GM19455 (cell line): ENCODE data around the gene JAKMIP2.
"Not testable (repeated sequence)": the region's sequence is repeated elsewhere in the genome, so short reads cannot be mapped to it uniquely, and the experiment has no call there.

Source experiments
- ATAC-seq: cut with Tn5 transposase; IDR thresholded peaks from one replicate; pipeline ENCODE4 v1.9.1; 2021; ENCODE audit not compliant: unreplicated experiment

JAKMIP2 gene

GRCh38 chr5:147750065-147750464, 32.5 kb downstream of the JAKMIP2 start:
- ATAC-seq = no peak

GRCh38 chr5:147748590-147748989, 33.9 kb downstream of the JAKMIP2 start:
- ATAC-seq = no peak

GRCh38 chr5:147746986-147747385, 35.5 kb downstream of the JAKMIP2 start:
- no peak for ATAC-seq

- ATAC-seq = no peak
These were observed 38.7 kb downstream of the JAKMIP2 start for GRCh38 chr5:147743678-147744374.

- no peak for ATAC-seq
These were observed 39.5 kb downstream of the JAKMIP2 start for GRCh38 chr5:147743012-147743411.

- no peak for ATAC-seq
These were observed 40.4 kb downstream of the JAKMIP2 start for GRCh38 chr5:147742151-147742550.

- ATAC-seq = no peak
These were observed 41.7 kb downstream of the JAKMIP2 start for GRCh38 chr5:147740864-147741263.

GRCh38 chr5:147737921-147738320, 44.6 kb downstream of the JAKMIP2 start:
- ATAC-seq = no peak

- no peak for ATAC-seq
These were observed 46.9 kb downstream of the JAKMIP2 start for GRCh38 chr5:147735621-147736125.

- no peak for ATAC-seq
These were observed 47.6 kb downstream of the JAKMIP2 start for GRCh38 chr5:147734894-147735293.

GRCh38 chr5:147733075-147733474, 49.5 kb downstream of the JAKMIP2 start:
- no peak for ATAC-seq

GRCh38 chr5:147732291-147732883, 50.1 kb downstream of the JAKMIP2 start:
- ATAC-seq = no peak

- ATAC-seq = no peak
These were observed 50.9 kb downstream of the JAKMIP2 start for GRCh38 chr5:147731431-147732290.

GRCh38 chr5:147727200-147727599, 55.3 kb downstream of the JAKMIP2 start:
- ATAC-seq = no peak

- not testable (repeated sequence) for ATAC-seq
These were observed 61.2 kb downstream of the JAKMIP2 start for GRCh38 chr5:147721191-147721960.

- ATAC-seq = no peak
These were observed 68.8 kb downstream of the JAKMIP2 start for GRCh38 chr5:147713550-147714295.

- no peak for ATAC-seq
These were observed 69.9 kb downstream of the JAKMIP2 start for GRCh38 chr5:147712598-147712997.

- no peak for ATAC-seq
These were observed 70.5 kb downstream of the JAKMIP2 start for GRCh38 chr5:147712019-147712418.

- no peak for ATAC-seq
These were observed 71.5 kb downstream of the JAKMIP2 start for GRCh38 chr5:147711019-147711418.

- no peak for ATAC-seq
These were observed 73.8 kb downstream of the JAKMIP2 start for GRCh38 chr5:147708708-147709107.
